CD4-positive, alpha-beta T cell treated with Interferon gamma for 1 hour (primary cell): ENCODE data around the gene CPED1.
"Not testable (repeated sequence)": the region's sequence is repeated elsewhere in the genome, so short reads cannot be mapped to it uniquely, and the experiment has no call there.

Experiments used
- DNase-seq: peaks from one replicate; pipeline ENCODE4 v3.0.0-alpha.2; 2020

Gene CPED1

GRCh38 chr7:121075424-121075841, 86.9 kb downstream of the CPED1 start:
- DNase-seq = not testable (repeated sequence)

DNA sequence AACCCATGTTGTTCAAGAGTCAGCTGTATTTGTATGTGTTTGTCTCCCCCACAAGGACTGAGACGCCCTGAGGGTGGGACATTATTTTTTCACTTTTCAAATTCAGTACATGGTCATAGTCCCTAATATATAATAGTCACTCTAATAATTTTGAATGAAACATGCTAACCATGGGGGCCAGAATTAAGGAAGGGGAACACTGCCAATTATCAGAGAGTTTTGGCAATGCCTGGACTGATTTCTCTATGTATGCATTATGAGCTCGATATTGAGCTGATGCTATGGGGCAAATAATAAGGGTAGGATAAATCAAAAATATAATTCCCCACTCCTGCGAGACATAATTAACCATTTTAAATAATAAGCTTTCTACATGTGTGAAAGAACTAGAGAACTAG, 87.4 kb downstream of the CPED1 start:
- DNase-seq = no peak

- no peak for DNase-seq
Observed at GRCh38 chr7:121076350-121077164, 88.0 kb downstream of the CPED1 start.

GRCh38 chr7:121077165-121077630, 88.7 kb downstream of the CPED1 start:
- no peak for DNase-seq

DNA sequence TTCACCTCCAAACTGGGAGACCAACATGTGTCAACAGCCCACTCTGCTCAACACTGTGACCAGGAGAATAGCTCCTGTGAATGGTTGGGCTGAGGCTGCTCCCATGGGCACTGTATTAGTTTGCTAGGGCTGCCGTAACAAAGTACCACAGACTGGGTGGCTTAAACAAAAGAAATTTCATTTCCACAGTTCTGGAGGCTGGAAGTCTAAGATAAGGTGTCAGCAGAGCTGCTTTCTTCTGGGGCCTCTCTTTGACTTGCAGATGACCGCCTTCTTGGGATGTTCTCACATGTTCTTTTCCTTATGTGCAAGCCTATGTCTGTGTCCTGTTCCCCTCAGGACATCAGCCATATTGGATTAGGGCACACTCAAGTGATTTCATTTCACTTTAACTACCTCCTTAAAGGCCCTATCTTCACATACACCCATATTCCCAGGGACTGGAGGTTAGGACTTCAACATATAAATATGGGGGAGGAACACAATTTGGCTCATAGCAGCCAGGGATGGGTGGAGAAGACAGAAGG, 90.3 kb downstream of the CPED1 start:
- DNase-seq = no peak

DNA sequence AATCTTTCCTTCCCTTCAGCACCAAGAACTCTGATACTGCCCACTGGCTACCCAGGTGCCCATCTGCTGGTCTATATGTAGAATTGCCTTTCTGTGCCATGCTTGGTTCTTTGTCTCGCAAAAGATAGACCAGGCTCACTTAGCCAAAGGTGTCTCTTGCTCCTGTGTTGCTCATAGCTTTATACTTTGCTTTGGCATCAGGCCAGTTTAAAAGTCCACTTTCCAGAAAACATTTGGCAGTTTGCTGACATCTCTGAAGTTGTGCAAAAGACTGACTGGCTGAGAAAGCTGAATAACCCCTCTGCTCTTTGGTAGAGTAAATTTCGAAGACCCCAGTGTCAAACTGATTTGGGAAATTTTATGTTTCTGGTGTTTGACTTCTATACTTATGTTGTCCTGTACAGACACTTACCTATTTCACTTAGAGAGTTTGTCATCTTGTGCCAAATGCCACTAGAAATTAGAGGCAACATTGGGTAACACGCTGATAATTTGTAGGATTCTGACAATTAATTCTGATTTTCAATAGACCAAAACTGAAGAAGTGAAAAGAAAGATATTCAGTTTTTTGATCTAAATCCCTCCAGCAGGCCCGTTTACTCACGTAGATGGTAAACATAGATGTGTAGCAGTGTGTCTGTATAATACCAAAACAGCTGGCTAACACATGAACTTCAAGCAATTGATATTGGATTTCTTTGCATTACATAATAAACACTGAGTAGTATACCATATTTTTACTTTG, 91.1 kb downstream of the CPED1 start:
- DNase-seq = no peak

- no peak for DNase-seq
Observed at GRCh38 chr7:121080257-121080912, 91.9 kb downstream of the CPED1 start.

- DNase-seq = no peak
Observed at GRCh38 chr7:121080913-121081326, 92.4 kb downstream of the CPED1 start.

GRCh38 chr7:121081327-121081936, 92.9 kb downstream of the CPED1 start:
- no peak for DNase-seq

- DNase-seq = no peak
Observed at GRCh38 chr7:121082400-121083101, 94.0 kb downstream of the CPED1 start.

DNA sequence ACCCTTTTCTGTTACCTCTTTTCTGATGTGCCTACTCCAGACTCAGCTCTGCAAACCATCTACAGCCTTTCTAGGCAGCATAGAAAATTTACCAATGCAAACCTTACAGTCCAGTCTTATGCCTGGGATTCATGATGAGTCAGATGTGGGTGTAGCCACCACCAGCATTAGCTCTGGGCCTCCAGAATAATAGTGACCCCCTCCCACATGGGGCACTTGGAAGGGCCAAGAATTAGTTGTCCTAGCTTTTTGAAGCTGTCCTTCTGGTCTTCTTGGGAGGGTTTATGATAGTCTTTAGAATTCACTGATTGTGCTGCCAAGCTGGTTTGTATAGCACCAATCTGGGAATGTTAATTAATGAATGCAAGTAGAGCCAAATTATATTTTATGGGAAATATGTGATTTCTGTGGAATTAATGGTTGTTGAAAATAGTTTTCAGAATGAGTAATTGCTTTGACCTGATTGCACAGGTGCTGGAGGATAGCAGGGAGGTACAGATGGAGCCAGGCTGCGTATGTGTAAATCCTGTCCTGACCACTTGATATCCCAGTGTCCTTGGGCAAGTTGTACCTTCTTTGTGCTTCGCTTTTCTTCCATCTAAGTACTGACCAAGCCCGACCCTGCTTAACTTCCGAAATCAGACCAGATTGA, 94.8 kb downstream of the CPED1 start:
- DNase-seq = no peak

DNA sequence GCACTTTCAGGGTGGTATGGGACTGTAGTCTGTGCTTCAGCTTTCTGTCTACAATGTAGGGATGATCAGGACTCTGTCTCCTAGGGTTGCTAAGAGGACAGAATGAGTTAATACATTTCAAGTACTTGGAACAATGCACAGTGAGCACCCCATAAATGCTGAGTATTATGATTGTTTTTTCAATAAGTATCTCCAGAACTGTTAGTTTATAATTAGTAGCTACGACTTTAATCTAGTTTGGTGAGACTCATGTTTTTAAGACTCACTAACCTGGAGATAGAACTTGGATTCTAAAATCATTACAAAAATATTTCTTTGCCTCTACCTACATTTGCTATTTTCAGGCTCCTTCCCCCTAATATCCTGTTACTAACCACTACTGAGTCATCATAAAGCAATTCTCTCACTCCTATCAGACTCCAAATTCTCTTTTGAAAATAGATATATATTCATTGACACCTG, 95.3 kb downstream of the CPED1 start:
- no peak for DNase-seq

GRCh38 chr7:121084256-121084655, 95.7 kb downstream of the CPED1 start:
- no peak for DNase-seq

DNA sequence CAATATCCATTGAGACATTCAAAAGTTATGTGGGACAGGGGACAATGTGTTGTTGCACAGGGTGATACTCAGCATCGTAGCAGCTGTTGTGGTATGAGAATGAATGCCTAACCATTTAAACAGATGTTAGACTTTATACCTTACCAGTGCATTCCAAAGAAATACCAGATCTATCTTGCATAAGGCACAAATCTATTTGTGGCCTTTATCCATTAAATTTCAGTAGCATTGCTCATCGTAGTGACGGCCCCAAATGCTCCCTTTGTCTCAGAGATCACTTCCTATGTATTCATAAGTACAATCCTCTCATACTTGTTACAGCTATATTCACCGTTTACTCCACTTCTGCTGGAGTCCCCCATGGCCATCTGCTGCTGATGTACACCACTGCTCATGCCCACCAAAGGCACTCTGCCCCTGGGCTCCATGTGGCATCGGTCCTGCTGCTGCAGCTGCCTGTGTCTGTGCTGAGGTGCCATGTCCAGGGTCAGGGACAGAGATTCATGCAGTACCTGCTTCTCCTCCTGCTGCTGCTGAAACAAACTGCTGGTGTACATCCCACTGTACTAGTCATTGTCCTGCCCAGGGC, 96.3 kb downstream of the CPED1 start:
- DNase-seq = no peak

DNA sequence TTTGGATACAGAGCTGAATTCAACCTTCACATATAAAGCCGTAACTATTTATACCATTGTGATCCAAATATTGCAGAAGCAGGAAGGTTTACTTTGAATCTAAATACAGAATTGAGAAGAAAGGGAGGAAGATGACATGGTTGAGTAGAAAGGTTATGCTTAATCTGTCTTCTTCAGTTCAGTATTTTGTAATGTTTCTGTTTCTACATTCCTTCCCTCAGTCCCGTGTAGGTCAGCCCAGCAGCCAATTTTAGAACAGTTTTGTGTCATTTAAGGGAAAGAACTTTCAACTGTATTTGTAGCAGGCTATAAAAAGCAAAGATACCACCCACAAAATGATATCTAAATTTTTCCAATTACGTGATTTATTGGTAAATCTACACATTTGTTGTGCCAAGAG, 97.4 kb downstream of the CPED1 start:
- DNase-seq = no peak

GRCh38 chr7:121088870-121089269, 100.4 kb downstream of the CPED1 start:
- no peak for DNase-seq

- no peak for DNase-seq
Observed at GRCh38 chr7:121094829-121095228, 106.3 kb downstream of the CPED1 start.

DNA sequence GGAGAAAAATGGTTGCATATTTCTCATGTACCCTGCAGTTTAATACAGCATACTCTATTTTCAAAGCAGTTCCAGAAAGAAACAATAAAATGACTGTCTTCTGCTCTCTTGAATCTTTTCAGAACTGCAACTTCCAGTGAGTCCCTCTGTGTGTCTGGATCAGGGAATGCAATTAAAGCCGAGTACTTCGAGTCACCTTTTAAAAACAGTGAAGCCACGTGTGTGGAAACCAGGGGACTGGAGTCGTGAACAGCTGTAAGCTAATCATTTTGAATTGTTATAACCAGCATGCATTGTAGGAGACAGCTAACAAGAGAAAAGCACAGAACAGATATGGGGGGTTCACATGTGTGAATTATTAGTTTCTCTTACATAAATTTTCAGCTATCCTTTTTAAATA, 109.1 kb downstream of the CPED1 start:
- no peak for DNase-seq

- DNase-seq = no peak
Observed at GRCh38 chr7:121099572-121099971, 111.1 kb downstream of the CPED1 start.

DNA sequence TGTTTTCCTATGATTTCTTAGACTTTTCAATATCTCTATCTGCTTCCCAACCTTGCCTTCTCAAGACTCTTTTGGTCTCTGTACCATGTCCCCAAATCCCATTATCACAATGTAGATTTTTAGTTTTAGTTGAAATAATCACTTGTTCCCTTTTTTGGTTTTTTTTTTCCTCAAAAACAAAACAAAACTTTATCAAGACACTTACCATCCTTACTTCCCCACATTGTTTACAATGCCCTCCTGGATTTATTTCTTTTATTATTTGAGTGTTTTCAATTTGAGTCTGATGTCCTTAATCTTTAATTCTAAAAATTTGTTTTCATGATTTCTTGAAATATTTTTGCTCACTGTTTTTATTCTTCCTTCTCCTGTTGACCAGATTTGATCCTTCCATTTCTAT, 112.6 kb downstream of the CPED1 start:
- DNase-seq = no peak

DNA sequence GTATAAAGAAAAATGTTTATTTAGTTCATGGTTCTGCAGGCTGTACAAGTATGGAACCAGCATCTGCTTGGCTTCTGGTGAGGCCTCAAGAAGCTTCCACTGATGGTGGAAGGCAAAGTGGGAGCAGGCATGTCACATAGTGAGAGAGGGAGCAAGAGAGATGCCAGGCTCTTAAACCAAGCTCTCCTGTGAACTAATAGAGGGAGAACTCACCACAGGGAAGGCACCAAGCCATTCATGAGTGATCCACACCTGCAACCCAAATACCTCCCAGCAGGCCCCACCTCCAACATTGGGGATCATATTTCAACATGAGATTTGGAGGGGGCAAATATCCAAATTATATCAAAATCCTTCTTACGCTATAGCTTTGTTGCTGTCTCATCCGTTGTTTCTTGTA, 113.1 kb downstream of the CPED1 start:
- DNase-seq = no peak
